ENCODE measurements around the gene IQSEC1.

IQSEC1 gene

GRCh38 chr3:12960497-12960896 is 112.7 kb downstream of the IQSEC1 start:
- TF ChIP-seq CREB1 (IDR thresholded peaks at IDR 0.05; ENCODE audit: low read depth), result no peak
- TF ChIP-seq ZBTB7A (IDR thresholded peaks at IDR 0.05; ENCODE audit: low read depth), result no peak
- no peak for TF ChIP-seq TEAD4 (IDR thresholded peaks at IDR 0.05)
- TF ChIP-seq FOXM1 (IDR thresholded peaks at IDR 0.05; ENCODE audit: borderline replicate concordance, low read depth), result no peak
- no peak for TF ChIP-seq CEBPB (IDR thresholded peaks at IDR 0.05)
- TF ChIP-seq RAD21 (IDR thresholded peaks at IDR 0.05; ENCODE audit: low read depth), result no peak
- no peak for TF ChIP-seq TCF12 (IDR thresholded peaks at IDR 0.05; ENCODE audit: low read depth)
- TF ChIP-seq TAF1 (IDR thresholded peaks at IDR 0.05; ENCODE audit: low read depth), result no peak
- no peak for TF ChIP-seq EGR1 (IDR thresholded peaks at IDR 0.05)
- TF ChIP-seq YY1 (IDR thresholded peaks at IDR 0.05; ENCODE audit: low read depth), result no peak
- TF ChIP-seq USF1 (IDR thresholded peaks at IDR 0.05), result no peak
- TF ChIP-seq EP300 (IDR thresholded peaks at IDR 0.05; ENCODE audit: borderline replicate concordance), result no peak
- TF ChIP-seq REST (IDR thresholded peaks at IDR 0.05; ENCODE audit: low read depth), result no peak
- TF ChIP-seq NFIC (IDR thresholded peaks at IDR 0.05), result no peak

- TF ChIP-seq TAF1 (IDR thresholded peaks at IDR 0.05; ENCODE audit: low read depth), result no peak
- no peak for TF ChIP-seq RAD21 (IDR thresholded peaks at IDR 0.05; ENCODE audit: low read depth)
- TF ChIP-seq REST (IDR thresholded peaks at IDR 0.05; ENCODE audit: low read depth), result no peak
- TF ChIP-seq FOXM1 (IDR thresholded peaks at IDR 0.05; ENCODE audit: borderline replicate concordance, low read depth), result no peak
- no peak for TF ChIP-seq NFIC (IDR thresholded peaks at IDR 0.05)
- no peak for TF ChIP-seq CREB1 (IDR thresholded peaks at IDR 0.05; ENCODE audit: low read depth)
- no peak for TF ChIP-seq EGR1 (IDR thresholded peaks at IDR 0.05)
- TF ChIP-seq CEBPB (IDR thresholded peaks at IDR 0.05), result no peak
- no peak for TF ChIP-seq MAX (IDR thresholded peaks at IDR 0.05)
- no peak for TF ChIP-seq USF1 (IDR thresholded peaks at IDR 0.05)
- TF ChIP-seq EP300 (IDR thresholded peaks at IDR 0.05; ENCODE audit: borderline replicate concordance), result no peak
- no peak for TF ChIP-seq YY1 (IDR thresholded peaks at IDR 0.05; ENCODE audit: low read depth)
- no peak for TF ChIP-seq TEAD4 (IDR thresholded peaks at IDR 0.05)
- no peak for TF ChIP-seq TCF12 (IDR thresholded peaks at IDR 0.05; ENCODE audit: low read depth)
- no peak for TF ChIP-seq ZBTB7A (IDR thresholded peaks at IDR 0.05; ENCODE audit: low read depth)
These were observed 113.3 kb downstream of the IQSEC1 start for GRCh38 chr3:12959838-12960378.

- TF ChIP-seq RAD21 (IDR thresholded peaks at IDR 0.05; ENCODE audit: low read depth) (no peak), USF1 (IDR thresholded peaks at IDR 0.05) (no peak), FOXM1 (IDR thresholded peaks at IDR 0.05; ENCODE audit: borderline replicate concordance, low read depth) (no peak)
These were observed 113.8 kb downstream of the IQSEC1 start for GRCh38 chr3:12959410-12959809.

- no peak for TF ChIP-seq EGR1 (IDR thresholded peaks at IDR 0.05)
- no peak for TF ChIP-seq MAX (IDR thresholded peaks at IDR 0.05)
- no peak for TF ChIP-seq CREB1 (IDR thresholded peaks at IDR 0.05; ENCODE audit: low read depth)
- TF ChIP-seq CEBPB (IDR thresholded peaks at IDR 0.05), result no peak
These were observed 115.1 kb downstream of the IQSEC1 start for GRCh38 chr3:12957824-12958792.

GRCh38 chr3:12957339-12957738 is 115.9 kb downstream of the IQSEC1 start:
- TF ChIP-seq TAF1 (IDR thresholded peaks at IDR 0.05; ENCODE audit: low read depth) (no peak), NFIC (IDR thresholded peaks at IDR 0.05) (no peak), USF1 (IDR thresholded peaks at IDR 0.05) (no peak), EP300 (IDR thresholded peaks at IDR 0.05; ENCODE audit: borderline replicate concordance) (no peak), REST (IDR thresholded peaks at IDR 0.05; ENCODE audit: low read depth) (no peak)

Measured in Ishikawa (cell line).